ENCODE data around the gene CDHR3. TPM values are rescaled to one million over a fixed set of nuclear protein-coding genes. Genes with fewer than 3 reads are reported as not detected.

Gene CDHR3
- total and polyA plus RNA-seq, 4 donors = 10.5 to 80.3 (median 36.0) TPM

- no peak overlapping the region for H3K4me3 ChIP-seq
- no peak overlapping the region for H3K27ac ChIP-seq (ENCODE audit: low read depth in 1 of 2, low read length in 1 of 2)
- peaks cover 0 to 11% (median 1%) of the 10 kb centered on the region in 5 donors for H3K4me1 ChIP-seq (ENCODE audit: control insufficient read depth in 5 of 5, insufficient read depth in 5 of 5, low read length in 5 of 5)
- DNase-seq (no peak), ATAC-seq (ENCODE audit: insufficient read depth, low FRiP score) (no peak)
- H3K9ac ChIP-seq (ENCODE audit: insufficient read depth in 1 of 2, low read length in 2 of 2) = no peak overlapping the region
- H3K36me3 ChIP-seq (ENCODE audit: control insufficient read depth in 4 of 4, insufficient read depth in 4 of 4, low read length in 4 of 4) = no peaks in the 10 kb centered on the region
- no peak for TF ChIP-seq CTCF (IDR thresholded peaks at IDR 0.05; ENCODE audit: control extremely low read depth, extremely low read depth)
- WGBS, 2 donors = 39 to 69% methylated on average over 2 of the region's 2 CpGs
- no peaks in the 10 kb centered on the region for H3K27me3 ChIP-seq (ENCODE audit: control insufficient read depth in 3 of 3, insufficient read depth in 3 of 3, low read length in 2 of 3)
- H3K9me3 ChIP-seq (ENCODE audit: control insufficient read depth in 4 of 4, insufficient read depth in 3 of 4, low read length in 3 of 4) = no peaks in the 10 kb centered on the region
Measured at GRCh38 chr7:105989191-105989590, 26.1 kb downstream of the CDHR3 start.

- no peak overlapping the region for H3K9ac ChIP-seq (ENCODE audit: insufficient read depth in 1 of 2, low read length in 2 of 2)
- H3K9me3 ChIP-seq (ENCODE audit: control insufficient read depth in 4 of 4, insufficient read depth in 3 of 4, low read length in 3 of 4) = no peaks in the 10 kb centered on the region
- ATAC-seq (ENCODE audit: insufficient read depth, low FRiP score) (no peak), DNase-seq (no peak)
- TF ChIP-seq CTCF (IDR thresholded peaks at IDR 0.05; ENCODE audit: control extremely low read depth, extremely low read depth) = no peak
- H3K36me3 ChIP-seq (ENCODE audit: control insufficient read depth in 4 of 4, insufficient read depth in 4 of 4, low read length in 4 of 4) = no peaks in the 10 kb centered on the region
- H3K4me1 ChIP-seq (ENCODE audit: control insufficient read depth in 5 of 5, insufficient read depth in 5 of 5, low read length in 5 of 5) = peaks cover 0 to 11% (median 0%) of the 10 kb centered on the region in 5 donors
- no peaks in the 10 kb centered on the region for H3K27me3 ChIP-seq (ENCODE audit: control insufficient read depth in 3 of 3, insufficient read depth in 3 of 3, low read length in 2 of 3)
- H3K27ac ChIP-seq (ENCODE audit: low read depth in 1 of 2, low read length in 1 of 2) = no peak overlapping the region
- H3K4me3 ChIP-seq = no peak overlapping the region
Measured at GRCh38 chr7:105989686-105990085, 26.6 kb downstream of the CDHR3 start.

- ATAC-seq (ENCODE audit: insufficient read depth, low FRiP score) (no peak), DNase-seq (no peak)
- no peak overlapping the region for H3K9ac ChIP-seq (ENCODE audit: insufficient read depth in 1 of 2, low read length in 2 of 2)
- no peaks in the 10 kb centered on the region for H3K36me3 ChIP-seq (ENCODE audit: control insufficient read depth in 4 of 4, insufficient read depth in 4 of 4, low read length in 4 of 4)
- TF ChIP-seq CTCF (IDR thresholded peaks at IDR 0.05; ENCODE audit: control extremely low read depth, extremely low read depth) = no peak
- WGBS, 2 donors = 81 to 83% methylated on average over 7 of the region's 7 CpGs
- H3K9me3 ChIP-seq (ENCODE audit: control insufficient read depth in 4 of 4, insufficient read depth in 3 of 4, low read length in 3 of 4) = no peaks in the 10 kb centered on the region
- peaks cover 0 to 11% (median 0%) of the 10 kb centered on the region in 5 donors for H3K4me1 ChIP-seq (ENCODE audit: control insufficient read depth in 5 of 5, insufficient read depth in 5 of 5, low read length in 5 of 5)
- no peak overlapping the region for H3K4me3 ChIP-seq
- no peaks in the 10 kb centered on the region for H3K27me3 ChIP-seq (ENCODE audit: control insufficient read depth in 3 of 3, insufficient read depth in 3 of 3, low read length in 2 of 3)
- no peak overlapping the region for H3K27ac ChIP-seq (ENCODE audit: low read depth in 1 of 2, low read length in 1 of 2)
Measured at GRCh38 chr7:105990141-105990540, 27.1 kb downstream of the CDHR3 start.
